Measurements from ENCODE around the gene CDC42BPA. TPM values are rescaled to one million over a fixed set of nuclear protein-coding genes. Genes with fewer than 3 reads are reported as not detected.

CDC42BPA gene
- total RNA-seq, 4 donors from 2014 or later = 16.8 to 26.9 (median 22.5) TPM

DNA sequence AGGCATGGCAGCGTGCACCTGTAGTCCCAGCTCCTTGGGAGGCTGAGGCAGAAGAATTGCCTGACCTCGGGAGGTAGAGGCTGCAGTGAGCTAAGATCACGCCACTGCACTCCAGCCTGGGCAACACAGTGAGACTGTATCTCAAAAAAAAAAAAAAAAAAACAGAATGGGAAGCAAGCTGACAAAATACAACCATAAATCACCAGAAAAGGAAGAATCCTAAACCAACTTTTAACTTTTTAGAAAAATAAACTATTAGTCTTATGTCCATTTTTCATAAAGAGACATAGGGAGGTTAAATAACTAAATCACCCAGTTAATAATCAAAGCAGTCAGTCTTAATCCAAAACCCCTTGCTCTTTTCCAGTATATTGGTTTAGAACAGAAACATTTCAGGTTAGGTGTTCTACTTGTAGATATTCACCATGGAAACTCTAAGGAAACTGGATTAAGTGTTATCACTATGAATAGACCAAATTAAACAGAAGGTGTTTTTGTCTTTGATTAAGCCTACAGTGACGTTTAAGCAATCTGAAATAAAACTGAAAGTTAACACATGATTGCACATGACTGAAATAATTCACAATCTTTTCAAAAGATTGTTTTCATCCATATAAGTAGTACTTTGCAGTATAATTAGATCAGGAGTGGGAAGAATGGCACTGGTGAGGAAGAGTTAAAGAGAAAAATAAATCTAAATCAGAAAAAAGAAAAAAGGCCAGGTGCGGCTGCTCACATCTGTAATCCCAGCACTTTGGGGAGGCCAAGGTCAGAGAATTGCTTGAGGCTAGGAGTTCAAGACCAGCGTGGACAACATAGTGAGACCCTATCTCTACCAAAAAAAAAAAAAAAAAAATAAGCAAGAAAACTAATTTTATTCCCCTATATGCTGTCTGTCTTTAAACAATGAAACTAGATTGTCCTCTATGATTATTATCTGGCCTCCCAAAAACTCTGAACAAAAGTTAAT, 9.6 kb downstream of the CDC42BPA start:
- TF ChIP-seq, protein P1, sequence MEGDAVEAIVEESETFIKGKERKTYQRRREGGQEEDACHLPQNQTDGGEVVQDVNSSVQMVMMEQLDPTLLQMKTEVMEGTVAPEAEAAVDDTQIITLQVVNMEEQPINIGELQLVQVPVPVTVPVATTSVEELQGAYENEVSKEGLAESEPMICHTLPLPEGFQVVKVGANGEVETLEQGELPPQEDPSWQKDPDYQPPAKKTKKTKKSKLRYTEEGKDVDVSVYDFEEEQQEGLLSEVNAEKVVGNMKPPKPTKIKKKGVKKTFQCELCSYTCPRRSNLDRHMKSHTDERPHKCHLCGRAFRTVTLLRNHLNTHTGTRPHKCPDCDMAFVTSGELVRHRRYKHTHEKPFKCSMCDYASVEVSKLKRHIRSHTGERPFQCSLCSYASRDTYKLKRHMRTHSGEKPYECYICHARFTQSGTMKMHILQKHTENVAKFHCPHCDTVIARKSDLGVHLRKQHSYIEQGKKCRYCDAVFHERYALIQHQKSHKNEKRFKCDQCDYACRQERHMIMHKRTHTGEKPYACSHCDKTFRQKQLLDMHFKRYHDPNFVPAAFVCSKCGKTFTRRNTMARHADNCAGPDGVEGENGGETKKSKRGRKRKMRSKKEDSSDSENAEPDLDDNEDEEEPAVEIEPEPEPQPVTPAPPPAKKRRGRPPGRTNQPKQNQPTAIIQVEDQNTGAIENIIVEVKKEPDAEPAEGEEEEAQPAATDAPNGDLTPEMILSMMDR (IDR thresholded peaks at IDR 0.05) = no peak
- no peak for TF ChIP-seq POLR2A (IDR thresholded peaks at IDR 0.05)
- 78 to 80% methylated on average over 6 of the region's 6 CpGs for WGBS, 2 donors
- intact Hi-C loops (cut with DNase I; ENCODE audit: low total_unique reads) = no loop called here
- no peak overlapping the region for H3K4me3 ChIP-seq (ENCODE audit: low read depth, poor library complexity, severe bottlenecking)
- no peak for DNase-seq (ENCODE audit: low spot score in 2 of 2)

DNA sequence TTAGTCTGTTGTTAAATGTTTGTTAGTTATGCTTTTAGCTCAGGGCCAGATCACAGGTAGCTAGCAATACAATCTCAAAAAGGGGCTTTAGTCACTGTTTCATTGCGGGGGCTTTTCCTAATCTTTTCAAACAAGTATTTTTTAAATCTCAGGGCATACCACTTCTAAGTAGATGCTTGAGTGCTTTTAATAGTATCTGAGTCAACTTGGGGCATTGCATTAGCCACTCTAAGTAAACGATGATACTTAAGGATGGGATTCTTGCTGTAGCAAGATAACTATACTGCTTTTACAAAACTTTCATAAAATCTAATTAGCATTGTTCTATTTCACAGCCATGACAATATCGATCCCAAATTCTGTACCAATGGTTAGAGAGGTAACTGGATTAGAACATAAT, 11.6 kb downstream of the CDC42BPA start:
- H3K4me3 ChIP-seq (ENCODE audit: low read depth, poor library complexity, severe bottlenecking) = no peak overlapping the region
- 95% methylated on average over 3 of the region's 3 CpGs for WGBS, 2 donors
- intact Hi-C loops (cut with DNase I; ENCODE audit: low total_unique reads) = no loop called here
- DNase-seq (ENCODE audit: low spot score in 2 of 2) = no peak
- TF ChIP-seq, protein P1 (IDR thresholded peaks at IDR 0.05) = no peak
- no peak for TF ChIP-seq POLR2A (IDR thresholded peaks at IDR 0.05)

- TF ChIP-seq, protein P1 (IDR thresholded peaks at IDR 0.05) = no peak
- no peak for TF ChIP-seq POLR2A (IDR thresholded peaks at IDR 0.05)
- DNase-seq (ENCODE audit: low spot score in 2 of 2) = no peak
- no peak overlapping the region for H3K4me3 ChIP-seq (ENCODE audit: low read depth, poor library complexity, severe bottlenecking)
- intact Hi-C loops (cut with DNase I; ENCODE audit: low total_unique reads) = no loop called here
- 91 to 94% methylated on average over 6 of the region's 6 CpGs for WGBS, 2 donors
Observed at GRCh38 chr1:227305894-227306626, 12.2 kb downstream of the CDC42BPA start.

- intact Hi-C loops (cut with DNase I; ENCODE audit: low total_unique reads) = no loop called here
- no peak overlapping the region for H3K4me3 ChIP-seq (ENCODE audit: low read depth, poor library complexity, severe bottlenecking)
- TF ChIP-seq POLR2A (IDR thresholded peaks at IDR 0.05) = no peak
- TF ChIP-seq, protein P1 (IDR thresholded peaks at IDR 0.05) = no peak
- no peak for DNase-seq (ENCODE audit: low spot score in 2 of 2)
Observed at GRCh38 chr1:227304665-227305064, 13.6 kb downstream of the CDC42BPA start.

DNA sequence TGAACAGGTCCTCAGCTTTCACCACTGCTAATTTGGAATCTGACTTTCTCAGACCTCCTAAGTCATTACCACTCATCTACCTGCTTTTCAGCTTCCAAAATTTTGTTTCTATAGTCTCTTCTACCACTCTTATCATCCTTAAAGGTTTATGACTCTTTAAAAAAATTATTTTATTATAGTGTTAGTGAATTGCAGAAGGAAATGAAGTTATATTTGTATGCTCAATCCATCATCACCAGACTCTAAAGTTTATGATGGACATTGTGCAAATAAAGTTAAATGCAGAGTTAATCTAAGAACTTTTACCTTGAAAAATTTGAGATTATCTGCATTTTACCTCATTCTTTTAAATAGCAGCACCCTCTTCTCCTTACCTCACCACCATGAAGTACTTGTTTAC, 14.6 kb downstream of the CDC42BPA start:
- DNase-seq (ENCODE audit: low spot score in 2 of 2) = no peak
- intact Hi-C loops (cut with DNase I; ENCODE audit: low total_unique reads) = no loop called here
- no peak overlapping the region for H3K4me3 ChIP-seq (ENCODE audit: low read depth, poor library complexity, severe bottlenecking)
- TF ChIP-seq, protein P1 (IDR thresholded peaks at IDR 0.05) = no peak
- no peak for TF ChIP-seq POLR2A (IDR thresholded peaks at IDR 0.05)

Measured in lower leg skin (tissue), 4 donors.